Femur (tissue), 1 donor: Measurements from ENCODE around the gene CROCC.
A peak's percentile ranks its signal among the peaks of the same experiment; 100 is the strongest.

Experiments
- DNase-seq: peaks from one replicate; pipeline ENCODE4 v3.0.0-alpha.2; 2017

Gene CROCC

DNA sequence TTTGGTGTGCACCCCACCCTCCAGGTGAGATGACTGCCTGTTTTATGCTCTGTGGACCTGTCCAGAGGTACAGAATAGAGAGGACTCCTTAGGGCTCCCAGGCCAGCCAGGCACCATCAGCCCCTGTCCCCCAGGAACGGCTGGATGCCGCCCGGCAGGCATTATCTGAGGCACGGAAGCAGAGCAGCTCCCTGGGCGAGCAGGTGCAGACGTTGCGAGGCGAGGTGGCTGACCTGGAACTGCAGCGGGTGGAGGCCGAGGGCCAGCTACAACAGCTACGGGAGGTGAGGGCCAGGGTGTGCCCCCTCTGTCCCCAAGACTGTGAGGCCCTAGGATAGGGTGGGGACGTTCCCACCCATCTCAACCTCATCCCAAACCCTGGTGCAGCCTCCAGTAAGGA, 47.9 kb downstream of the CROCC start:
- DNase-seq, result no peak

DNA sequence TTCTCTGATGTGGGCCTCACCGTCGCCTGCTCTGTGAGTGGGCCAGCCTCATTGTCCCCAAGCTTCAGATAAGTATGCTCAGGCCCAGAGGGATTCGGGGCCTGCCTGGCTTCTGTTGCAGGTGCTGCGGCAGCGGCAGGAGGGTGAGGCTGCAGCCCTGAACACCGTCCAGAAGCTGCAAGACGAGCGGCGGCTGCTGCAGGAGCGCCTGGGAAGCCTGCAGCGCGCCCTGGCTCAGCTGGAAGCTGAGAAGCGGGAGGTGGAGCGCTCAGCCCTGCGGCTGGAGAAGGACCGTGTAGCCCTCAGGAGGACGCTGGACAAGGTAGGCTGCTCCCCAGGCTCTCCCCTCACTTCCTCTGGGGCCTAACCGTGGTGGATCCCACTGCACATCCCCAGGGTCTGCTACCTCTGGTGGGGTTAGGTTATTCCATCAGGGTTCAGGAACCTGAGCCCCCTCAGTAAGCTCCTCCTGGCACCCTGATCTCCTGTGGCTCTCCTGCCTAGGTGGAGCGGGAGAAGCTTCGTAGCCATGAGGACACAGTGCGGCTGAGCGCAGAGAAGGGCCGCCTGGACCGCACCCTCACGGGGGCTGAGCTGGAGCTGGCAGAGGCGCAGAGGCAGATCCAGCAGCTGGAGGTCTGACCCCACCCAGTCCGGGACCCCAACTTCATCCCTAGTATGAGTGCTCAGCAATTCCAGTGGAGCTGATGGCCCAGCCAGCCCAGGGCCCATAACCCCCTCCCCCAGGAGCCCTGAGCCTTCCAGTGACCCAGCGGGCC, 48.6 kb downstream of the CROCC start:
- DNase-seq, result no peak

DNA sequence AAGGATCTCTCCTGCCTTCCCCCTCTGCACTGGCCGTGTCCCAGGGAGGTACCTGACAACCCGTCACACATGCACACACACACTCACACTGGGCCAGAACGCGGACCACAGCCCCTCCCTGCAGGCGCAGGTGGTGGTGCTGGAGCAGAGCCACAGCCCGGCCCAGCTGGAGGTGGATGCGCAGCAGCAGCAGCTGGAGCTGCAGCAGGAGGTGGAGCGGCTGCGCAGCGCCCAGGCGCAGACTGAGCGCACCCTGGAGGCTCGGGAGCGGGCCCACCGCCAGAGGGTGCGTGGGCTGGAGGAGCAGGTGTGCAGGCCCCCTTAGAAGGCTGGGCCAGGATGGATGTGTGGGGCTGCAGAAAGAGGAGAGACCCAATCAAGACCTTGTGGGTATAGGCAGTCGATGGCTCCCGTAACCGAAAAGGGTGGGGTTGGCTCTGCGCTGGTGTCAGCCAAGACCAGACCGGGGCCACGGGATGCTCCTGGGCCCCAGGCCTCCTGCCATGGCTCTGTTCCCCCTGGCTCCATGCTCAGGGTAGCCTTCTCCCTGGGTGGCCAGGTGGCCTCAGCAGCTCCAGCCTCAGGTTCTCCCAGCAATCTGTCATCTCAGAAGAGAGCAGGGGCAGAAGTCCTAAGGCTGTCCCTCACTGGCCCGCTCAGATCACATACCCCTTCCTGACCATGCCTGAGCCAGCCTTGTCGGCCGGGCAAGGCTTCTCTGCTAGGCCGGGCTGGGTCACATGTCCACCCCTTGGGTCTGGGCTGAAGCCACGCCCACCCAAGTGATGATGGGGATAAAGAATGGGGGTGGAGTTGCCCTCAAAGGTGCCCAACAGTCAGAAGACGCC, 49.8 kb downstream of the CROCC start:
- DNase-seq, result no peak

DNA sequence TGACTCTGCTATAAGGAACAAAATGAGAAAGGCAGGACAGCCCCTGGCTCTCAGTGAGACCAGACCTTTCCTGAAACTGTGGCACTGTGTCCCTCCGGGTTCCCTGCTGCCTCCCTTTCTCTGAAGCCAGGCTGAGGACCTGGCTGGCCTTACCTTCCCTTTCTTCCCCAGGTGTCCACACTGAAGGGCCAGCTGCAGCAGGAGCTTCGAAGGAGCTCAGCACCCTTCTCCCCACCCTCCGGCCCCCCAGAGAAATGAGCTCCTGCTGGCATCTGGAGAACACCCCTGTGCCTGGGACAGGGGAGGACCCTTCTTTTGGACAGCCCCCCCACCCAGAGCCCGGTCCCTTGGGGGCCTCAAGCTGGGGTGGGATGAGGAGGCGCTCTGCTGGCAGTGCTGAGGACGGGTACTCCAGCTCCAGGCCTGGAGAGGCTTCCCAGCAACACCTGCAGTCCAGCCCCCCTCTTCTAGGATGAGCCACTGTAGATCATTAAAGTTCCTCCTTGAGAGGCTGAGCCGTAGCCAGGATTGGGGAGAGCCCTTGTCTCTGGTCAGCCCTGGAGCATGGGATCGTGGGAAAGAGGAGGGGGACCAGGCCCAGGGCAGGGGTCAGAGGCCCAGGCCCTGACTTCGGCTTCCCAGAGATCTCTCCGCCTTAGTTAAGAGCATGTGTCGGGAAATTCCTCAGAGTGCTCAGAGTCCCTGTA, 50.6 kb downstream of the CROCC start:
- DNase-seq, result no peak

DNA sequence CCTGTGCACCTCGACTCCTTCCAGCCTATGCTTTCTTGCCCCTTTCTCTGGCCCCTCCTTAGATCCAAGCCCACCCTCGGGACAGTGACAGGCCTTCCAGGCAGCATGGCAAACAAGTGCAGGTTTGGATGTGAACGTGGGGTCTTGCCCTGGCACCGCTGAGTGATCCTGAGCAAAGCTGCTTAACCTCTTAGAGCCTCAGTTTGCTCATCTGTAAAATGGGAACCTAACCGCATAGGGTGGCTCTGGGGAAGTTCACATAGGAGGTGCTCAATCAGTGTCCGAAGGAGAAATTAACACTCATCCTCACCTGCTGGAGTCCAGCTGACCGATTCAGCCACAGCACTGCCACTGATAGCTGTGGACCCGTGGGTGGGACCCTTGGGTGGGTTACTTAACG, 51.5 kb downstream of the CROCC start:
- no peak for DNase-seq

DNA sequence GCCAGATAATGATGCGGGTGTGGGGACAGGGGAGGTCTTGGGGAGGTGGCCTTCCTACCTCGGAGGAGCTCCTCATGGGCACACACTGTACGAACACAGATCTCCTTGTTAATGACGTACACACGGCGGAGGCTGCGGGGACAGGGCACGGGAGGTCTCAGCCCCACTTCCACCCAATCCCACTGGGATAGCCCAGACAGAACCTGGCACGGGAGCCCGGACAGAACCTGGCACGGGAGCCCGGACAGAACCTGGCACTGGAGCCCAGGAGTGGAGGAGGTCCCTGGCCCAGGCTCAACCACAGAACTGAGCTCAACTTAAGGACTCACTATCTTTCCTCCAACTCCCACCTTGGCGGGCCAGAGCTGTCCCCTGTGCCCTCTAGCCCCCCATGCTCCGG, 53.5 kb downstream of the CROCC start:
- no peak for DNase-seq

DNA sequence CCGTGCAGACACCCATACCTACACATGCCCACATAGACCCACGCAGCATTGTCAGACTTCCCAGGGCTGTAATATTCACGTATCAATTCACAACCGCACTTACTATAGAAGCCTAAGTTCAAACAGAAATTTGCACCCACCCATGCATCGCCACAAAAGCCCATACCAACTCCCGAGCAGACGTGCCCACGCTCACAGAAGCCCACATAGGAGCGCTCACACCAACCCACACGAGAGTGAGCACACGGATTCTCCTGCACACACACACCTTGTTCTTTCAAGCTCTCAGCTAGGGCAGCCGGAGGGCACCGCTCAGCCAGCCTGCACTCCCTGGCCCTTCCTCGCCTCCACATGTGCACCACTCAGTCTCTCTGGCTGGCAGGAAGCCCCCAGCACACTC, 54.1 kb downstream of the CROCC start:
- no peak for DNase-seq

DNA sequence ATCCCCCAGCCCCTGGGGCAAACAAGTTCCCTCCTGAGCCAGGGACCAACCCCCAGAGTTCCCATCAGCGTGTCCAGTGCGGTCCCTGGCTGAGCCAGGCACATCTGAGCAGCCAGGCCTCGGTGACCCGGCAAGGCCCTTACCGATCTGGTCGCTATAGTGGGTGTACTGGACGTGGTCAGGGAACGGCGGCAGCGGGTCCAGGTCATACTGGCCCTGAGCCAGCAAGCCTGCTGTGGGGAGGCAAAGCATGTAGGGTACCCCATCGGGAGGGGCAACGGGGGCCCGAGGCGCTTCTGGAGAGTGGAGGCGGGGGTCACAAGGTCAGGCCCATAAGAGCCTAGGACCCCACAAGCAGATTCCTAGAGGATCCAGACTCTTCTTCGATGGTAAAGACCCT, 55.2 kb downstream of the CROCC start:
- DNase-seq, result no peak

DNA sequence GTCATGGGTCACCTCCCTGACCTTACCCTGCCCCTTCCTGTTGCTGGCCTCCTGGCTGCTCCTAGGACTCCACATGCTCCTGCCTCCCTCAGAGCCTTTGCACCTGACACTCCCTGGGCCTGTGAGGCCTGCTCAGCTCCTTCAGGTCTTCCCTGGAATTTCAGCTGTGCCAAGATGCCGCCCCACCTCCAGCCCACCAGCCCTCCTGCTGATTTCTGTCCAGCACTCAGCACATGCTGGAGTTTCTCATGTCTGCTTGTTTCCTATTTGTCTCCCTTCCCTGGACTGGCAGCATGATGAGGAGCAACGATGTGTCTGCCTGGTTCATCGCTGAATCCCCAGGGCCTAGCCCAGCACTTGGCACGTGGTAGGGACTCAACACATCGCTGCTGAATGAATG, 55.6 kb downstream of the CROCC start:
- no peak for DNase-seq

DNA sequence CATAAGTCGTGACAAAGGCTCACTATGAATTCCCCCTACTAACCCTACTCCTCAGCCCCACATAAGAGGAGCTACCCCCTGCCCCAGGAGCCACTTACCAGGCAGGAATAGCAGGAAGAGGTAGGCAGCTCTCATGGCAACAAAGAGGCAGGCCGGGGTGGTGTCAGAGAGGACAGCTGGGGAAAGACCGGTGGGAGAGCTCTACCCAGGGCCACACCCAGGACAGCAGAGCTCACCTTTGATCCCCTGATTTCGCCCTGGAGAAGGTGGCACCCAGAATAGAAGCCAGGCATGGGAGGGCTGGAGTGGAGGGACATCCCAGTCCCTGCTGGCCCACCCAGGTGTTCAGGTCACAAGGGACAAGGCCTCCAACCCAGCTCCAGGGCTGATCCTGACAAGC, 56.4 kb downstream of the CROCC start:
- DNase-seq, result no peak

DNA sequence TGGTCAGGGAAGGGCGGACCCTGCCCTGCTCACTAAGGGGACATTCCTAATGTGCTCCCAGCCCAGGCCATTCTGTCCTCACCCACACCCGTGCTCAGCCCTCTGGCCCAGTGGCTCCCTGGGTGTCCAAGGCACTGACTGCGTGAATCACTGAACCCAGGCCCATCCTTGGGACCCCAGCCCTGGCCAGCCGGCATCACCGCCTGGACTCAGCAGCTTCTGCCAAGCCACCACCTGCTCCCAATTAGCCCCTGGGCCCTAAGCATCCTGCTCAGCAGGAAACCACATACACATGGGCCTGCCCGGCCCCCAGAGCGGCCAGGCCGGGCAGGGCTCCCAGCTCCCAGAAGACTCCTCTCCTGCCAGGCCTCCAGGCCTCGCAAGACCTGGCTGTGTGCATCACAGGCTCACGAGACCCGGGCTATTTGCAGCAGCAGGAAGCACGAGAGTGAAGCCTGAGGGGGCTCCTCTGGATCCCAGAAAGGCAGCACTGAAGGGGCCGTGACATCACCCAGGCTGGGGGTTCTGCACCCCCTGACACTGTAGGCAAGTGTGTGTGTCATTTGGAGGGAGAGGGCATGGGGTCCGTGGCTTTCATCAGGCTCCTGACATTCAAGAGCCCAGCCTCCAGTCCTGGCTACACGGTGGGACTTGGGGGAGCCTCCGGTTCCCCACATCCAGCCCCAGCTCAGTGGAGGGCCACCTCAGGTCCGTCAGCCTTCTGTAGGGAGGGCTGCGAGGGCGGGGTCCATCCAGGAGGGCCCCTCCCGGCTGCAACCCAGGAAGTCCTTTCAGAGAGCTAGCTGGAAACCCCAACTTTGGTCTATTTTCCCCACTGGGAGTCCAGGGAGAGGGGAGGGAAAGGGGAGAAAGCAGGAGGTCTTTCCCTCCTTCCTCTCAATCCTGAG, 57.1 kb downstream of the CROCC start:
- peak; percentile 71 for DNase-seq

DNA sequence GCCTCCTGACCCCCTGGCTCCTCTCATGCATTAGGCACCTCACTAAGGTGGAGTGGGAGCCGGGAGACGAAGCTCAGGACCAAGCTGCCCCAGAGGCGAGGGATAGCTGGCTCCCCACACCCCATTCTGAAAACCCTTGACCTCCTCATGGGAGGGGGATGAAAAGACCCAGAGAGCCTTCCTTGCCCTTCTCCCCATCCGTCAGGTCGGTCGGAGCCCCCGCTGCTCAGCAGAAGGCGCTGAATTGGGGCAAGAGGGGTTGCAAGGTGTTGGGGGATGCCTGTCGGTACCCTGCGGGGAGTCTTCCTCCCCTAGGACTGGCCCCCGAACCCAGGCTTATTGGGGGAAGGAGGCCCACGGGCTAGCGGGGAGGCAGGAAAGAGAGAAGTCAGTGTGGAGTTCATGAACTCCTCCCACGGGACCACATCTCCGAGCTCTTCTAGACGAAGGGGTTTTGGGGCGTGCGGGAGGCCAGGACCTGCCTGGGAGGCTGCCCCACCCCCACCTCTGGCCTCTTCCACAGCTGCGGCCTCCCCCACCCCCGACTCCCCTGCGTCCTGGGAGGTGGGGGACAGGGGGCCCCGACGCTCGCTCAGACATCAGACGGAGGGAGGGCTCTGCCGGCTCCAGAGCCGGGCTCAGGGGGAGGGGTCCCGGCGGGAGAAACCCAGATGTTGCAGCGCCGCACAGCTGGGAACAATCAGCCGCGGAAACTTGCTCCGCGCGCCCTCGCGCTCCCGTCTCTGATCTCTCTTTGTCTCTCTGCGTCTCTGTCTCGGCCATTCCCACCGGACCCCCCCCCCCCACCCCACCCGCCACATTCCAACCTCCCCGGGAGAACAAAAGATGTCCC, 58.0 kb downstream of the CROCC start:
- DNase-seq, result peak; percentile 69

DNA sequence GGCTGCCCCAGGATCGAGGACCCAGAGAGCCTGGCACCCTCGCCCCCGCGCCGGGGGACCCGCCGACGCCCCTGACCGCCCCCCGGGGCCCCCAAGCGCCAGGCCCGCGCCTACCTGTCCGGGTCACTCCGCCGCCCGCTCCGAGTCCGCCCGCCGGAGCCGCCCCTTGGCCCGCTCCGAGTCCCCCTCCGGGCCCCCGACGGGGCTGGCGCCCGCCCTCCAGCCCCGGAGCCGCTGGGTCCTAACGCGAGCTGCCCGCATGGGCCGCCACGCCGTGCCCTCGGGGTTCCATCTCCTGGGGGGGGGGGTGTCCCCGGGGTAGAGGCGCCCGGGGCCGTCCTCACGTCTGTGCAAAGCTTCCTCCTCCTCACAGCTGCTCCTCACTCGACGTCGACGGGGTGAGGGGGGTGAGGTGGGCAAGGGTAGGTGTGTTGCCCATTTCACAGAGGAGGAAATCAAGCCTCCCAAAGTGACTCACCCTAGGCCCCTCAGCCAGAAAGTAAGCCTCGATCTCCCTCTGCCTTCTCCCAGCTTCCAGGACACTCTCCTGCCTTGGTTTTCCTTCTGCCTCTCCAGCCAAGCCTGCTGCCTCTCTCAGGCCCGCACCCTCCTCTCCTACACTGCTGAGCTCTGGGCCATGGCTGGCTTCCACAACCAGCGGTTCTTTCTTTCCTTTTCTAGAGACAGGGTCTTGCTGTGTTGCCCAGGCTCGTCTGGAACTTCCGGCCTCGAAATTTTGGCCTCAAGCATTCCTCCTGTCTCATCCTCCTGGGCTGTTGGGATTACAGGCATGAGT, 58.9 kb downstream of the CROCC start, which contains the start of gene MFAP2:
TSS of gene MFAP2 (minus strand) at position 148 of the 796 bp plus-strand sequence. CDS start 2,347 bp downstream, outside the sequence.
- DNase-seq, result peak; percentile 71

DNA sequence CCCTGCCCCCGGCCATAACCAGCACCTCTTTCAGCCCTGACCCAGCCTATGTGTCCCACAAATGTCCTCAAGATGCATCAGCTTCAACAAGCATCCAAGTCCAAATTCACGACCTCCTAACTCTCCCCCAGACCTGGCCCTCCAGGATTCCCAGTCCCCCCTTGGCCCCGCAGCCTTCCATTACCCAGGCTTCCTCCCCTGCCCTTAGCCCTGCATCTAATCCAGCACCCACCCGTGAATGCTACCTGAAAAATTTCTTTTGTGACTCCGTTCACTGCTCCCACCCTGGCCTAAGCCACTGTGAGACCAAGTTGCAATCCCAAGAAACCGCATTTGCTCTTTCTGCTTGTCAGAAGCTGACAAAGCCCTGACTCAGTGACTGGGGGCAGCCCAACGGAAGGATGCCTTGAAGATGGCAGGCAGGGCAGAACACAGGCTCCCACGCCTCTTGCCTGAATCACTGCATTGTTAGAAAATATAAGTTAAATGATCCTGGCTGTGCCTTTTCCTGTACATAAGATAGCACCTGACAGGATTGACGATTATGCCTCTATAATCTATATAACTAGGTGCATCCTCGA, 59.6 kb downstream of the CROCC start:
- DNase-seq, result no peak

DNA sequence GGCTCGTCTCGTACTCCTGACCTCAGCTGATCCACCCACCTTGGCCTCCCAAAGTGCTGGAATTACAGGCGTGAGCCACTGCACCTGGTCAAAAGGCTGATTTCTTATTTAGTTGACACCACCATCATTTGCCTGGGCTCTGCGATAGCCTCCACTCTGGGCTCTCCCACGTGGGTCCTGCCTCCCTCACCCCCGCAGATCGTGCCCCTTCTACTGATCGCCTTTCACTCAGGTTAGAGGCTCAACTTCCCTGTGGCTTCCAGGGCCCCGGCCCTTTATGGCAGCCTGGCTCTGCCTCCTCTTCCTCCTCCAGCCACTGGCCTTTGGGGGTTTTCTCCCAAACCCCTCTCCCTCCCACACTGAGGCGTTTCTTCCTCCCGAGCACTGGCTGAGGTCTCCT, 61.2 kb downstream of the CROCC start:
- no peak for DNase-seq

DNA sequence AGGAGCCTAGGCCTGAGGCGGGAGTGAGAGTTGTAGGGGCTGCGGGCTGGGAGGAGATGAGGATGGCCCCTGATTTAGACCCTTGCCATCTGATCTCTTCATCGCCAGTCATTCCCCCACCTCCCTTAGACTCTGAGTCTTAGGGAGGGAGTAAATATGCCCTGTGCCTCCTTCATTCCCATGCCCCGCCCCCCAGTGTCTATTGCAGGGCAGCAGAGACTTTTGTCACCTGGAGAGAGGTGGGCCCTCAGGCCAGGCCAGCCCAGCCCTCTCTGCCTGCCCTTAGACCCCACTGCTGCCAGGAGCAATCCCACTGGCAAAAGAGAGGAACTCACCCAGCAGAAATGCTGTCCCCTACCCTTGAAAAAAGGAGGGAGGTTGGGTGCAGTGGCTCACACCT, 61.9 kb downstream of the CROCC start:
- DNase-seq, result no peak

DNA sequence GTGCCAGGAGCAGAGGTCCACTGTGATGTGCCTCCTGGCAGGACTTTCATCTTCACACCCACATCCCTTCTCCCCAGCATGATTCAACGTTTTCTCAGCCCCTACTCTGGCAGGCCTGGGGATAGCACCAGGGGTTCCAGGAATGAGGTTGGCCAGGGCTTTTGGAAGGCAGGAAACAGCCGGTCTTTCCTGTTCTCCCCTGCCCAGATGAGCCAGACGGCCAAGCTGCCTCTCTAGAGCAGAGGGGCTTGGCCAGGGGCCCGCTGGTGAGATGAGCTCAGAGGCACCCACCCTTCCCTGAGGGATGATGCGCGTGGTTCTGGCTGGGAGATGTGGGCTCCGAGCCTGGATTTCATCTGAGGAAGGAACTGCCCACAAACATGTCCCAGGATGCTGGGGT, 63.0 kb downstream of the CROCC start:
- DNase-seq, result peak; percentile 85

DNA sequence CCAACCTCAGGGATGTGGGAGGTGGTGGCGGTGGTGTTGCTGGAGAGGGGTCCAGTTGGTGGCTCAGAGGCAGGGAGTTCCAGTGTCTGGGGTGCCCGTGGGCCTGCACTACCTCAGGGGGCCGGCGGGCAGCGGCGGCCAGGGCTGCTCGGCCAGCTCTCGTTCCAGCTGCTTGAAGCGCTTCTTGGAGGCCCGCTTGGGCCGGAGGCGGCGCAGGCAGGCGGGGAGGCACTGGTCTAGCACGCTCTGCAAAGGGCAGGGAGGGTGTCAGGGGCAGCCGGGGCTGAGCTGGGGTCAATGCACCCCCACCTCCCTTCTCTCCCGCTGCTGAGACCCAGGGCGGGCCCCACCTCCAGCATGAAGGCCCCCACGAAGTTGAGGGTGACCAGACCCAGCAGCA, 64.4 kb downstream of the CROCC start:
- no peak for DNase-seq

DNA sequence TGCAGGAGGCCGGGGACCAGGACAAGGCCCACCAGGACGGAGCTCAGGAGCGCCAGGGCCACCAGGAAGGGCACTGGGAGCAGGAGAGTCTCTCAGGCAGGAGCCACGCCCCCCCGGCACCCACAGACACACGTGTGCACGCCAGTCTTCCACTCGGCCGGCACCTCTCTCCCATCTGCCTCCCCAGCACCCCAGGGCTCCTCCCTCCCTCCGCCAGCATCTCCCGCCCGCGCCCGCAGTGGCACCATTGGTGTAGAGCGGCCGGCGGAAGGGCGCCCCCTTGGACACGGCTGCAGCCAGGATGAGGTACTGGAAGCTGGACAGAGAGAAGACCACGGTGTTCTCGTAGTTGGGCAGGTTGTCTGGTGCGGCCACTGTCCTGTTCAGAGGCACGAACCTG, 64.8 kb downstream of the CROCC start:
- no peak for DNase-seq

DNA sequence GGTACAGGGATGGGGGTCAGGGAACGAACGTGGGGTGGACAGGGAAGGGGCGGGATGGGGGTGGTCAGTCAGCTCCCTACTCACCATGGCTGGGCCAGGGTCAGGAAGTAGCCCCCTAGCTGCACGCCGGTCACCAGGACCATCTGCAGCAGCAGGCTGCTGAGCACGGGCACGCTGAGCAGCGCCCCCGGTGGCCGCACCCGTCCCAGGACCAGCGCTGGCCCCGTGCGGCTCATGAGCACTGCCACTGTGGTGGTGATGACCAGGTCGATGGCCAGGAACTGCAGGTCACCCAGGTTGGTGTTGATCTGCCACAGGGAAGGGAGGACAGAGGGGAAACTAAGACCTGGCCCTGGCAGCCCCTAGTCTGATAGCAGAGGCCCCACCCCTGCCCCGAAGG, 65.2 kb downstream of the CROCC start:
- DNase-seq, result no peak
